ENCODE results near the gene GABRA5. TPM values are rescaled to one million over a fixed set of nuclear protein-coding genes. Genes with fewer than 3 reads are reported as not detected.

The GABRA5 gene
- total and polyA plus RNA-seq, 12 donors, result 0.17 TPM; not detected in 11

DNA sequence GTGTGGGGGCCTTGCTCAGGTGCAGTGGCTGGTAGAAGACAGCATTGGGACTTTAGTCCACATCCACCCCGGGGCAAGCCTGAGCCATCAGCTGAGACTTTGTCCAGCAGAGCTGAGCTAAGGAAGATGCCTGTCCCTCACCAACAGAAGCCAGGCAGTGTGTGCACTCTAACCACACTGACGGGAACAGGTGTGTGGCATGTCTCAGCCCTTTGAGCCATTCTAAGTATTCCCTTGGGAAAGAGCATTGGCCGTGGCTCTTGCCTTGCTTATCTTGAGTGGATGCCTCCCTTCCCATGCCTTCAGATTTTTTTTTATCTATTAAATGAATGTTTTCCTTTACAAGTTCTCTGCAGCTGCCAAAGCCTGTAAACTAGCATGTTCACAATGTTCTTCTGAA is 3.5 kb downstream of the GABRA5 start:
- Histone ChIP-seq H3K4me3 (no peak overlapping the region), H3K4me1 (peaks cover 0 to 16% (median 0%) of the 10 kb centered on the region in 9 donors), H3K27me3 (peaks cover 17 to 70% (median 51%) of the 10 kb centered on the region in 7 donors), H3K36me3 (no peaks in the 10 kb centered on the region), H3K9me3 (no peaks in the 10 kb centered on the region), H3K27ac (no peak overlapping the region)
- ATAC-seq (no peak), DNase-seq (no peak)
- no peak for TF ChIP-seq CTCF (IDR thresholded peaks at IDR 0.05)
- intact Hi-C loops (cut with DNase I), result no loop called here
- WGBS, 2 donors, result 51 to 56% methylated on average over 3 of the region's 3 CpGs

DNA sequence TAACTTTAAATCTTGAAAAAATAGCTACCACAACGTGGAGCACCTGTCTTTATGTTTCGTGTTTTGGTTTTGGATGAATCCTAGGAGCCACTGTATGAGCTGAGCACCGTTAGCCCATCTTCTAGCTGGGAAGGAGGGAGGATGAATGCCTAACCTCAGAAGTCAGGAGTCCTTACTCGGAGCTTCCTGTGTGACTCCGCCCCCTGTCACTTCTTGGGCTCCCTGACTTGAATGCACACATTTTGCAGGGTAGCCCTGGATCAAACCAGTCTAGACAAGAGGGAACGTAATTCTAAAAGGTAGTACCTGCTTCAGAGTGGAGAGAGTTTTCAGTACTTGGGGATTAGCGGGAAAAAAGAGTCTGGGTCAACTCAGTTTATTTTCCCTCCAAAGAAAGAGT is 5.3 kb downstream of the GABRA5 start:
- Histone ChIP-seq H3K9me3 (no peaks in the 10 kb centered on the region), H3K4me1 (peaks cover 0 to 11% (median 0%) of the 10 kb centered on the region in 9 donors), H3K4me3 (no peak overlapping the region), H3K36me3 (no peaks in the 10 kb centered on the region), H3K27me3 (peaks cover 9 to 66% (median 36%) of the 10 kb centered on the region in 7 donors), H3K27ac (no peak overlapping the region)
- intact Hi-C loops (cut with DNase I), result no loop called here
- 54 to 55% methylated on average over 7 of the region's 7 CpGs for WGBS, 2 donors
- no peak for DNase-seq
- no peak for TF ChIP-seq CTCF (IDR thresholded peaks at IDR 0.05)
- no peak for ATAC-seq

- DNase-seq (no peak), ATAC-seq (peak; percentile 33 to 89 (median 74))
- WGBS, 2 donors, result 42 to 43% methylated on average over 8 of the region's 8 CpGs
- no peak overlapping the region for H3K27ac ChIP-seq
- intact Hi-C loops (cut with DNase I), result no loop called here
- no peaks in the 10 kb centered on the region for H3K36me3 ChIP-seq
- H3K27me3 ChIP-seq, result peaks cover 0 to 57% (median 19%) of the 10 kb centered on the region in 7 donors
- TF ChIP-seq CTCF (IDR thresholded peaks at IDR 0.05), result no peak
- H3K4me3 ChIP-seq, result no peak overlapping the region
- H3K9me3 ChIP-seq, result no peaks in the 10 kb centered on the region
- peaks cover 0 to 9% (median 0%) of the 10 kb centered on the region in 9 donors for H3K4me1 ChIP-seq
Observed at GRCh38 chr15:26873846-26874245, 7.0 kb downstream of the GABRA5 start.

DNA sequence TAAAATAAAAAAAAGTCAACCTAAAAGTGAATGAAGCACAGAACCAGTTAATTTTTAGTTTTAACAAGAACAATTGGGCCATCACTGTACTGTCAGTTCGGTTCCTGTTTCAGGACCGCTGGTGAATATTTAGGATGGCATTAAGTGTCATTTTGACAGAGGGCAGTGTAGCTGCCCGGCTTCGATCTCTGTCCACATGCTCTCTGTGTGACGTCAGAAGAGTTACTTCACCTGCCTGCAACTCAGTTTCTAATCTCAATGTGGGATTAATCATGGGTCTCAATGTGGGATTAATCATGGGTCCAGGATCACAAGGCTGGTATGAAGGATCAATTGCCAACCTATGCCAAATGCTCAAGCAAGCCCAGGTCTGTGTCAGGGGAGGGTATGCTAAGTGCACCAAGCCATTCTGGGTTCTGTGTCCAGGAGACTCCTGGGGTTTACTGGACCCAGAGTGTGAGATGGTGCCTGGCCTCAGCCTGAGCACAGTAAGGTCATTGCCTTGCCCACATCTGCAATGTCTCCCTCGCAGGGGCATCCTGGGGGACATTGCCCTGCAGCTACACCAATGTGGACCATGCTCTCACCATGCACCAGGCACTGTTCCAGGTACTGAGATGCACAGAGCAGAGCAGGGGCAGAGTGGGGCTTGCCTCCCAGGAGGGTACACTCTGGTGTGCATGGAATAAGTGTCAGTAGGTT is 8.1 kb downstream of the GABRA5 start:
- intact Hi-C loops (cut with DNase I), result no loop called here
- peaks cover 0 to 9% (median 0%) of the 10 kb centered on the region in 9 donors for H3K4me1 ChIP-seq
- 69 to 76% methylated on average over 6 of the region's 6 CpGs for WGBS, 2 donors
- H3K36me3 ChIP-seq, result no peaks in the 10 kb centered on the region
- no peak overlapping the region for H3K4me3 ChIP-seq
- TF ChIP-seq CTCF (IDR thresholded peaks at IDR 0.05), result no peak
- peaks cover 0 to 50% (median 12%) of the 10 kb centered on the region in 7 donors for H3K27me3 ChIP-seq
- DNase-seq (no peak), ATAC-seq (peak in 1 of 8 donors; percentile 27)
- H3K27ac ChIP-seq, result no peak overlapping the region
- no peaks in the 10 kb centered on the region for H3K9me3 ChIP-seq
